Neural cell (in vitro differentiated cells): ENCODE results near the gene LMOD3. TPM values are rescaled to one million over a fixed set of nuclear protein-coding genes. Genes with fewer than 3 reads are reported as not detected.

Experiments
- H2AFZ ChIP-seq: fragments of 200-600, 300-800 bp; sonication (generic), shearing (Covaris generic); 2 replicates; pipeline ENCODE4 v1.6.0; 2014; ENCODE audit warnings: low read depth, mild to moderate bottlenecking, antibody characterized with exemption, low read length, moderate library complexity
- H3F3A ChIP-seq: fragments of 200-600 bp; shearing (Covaris generic); 2 replicates; pipeline ENCODE4 v1.6.1; 2016; ENCODE audit warnings: mild to moderate bottlenecking, moderate library complexity, mixed read lengths, antibody characterized with exemption, low read length; ENCODE audit not compliant: insufficient read depth, poor library complexity, severe bottlenecking
- H3K27ac ChIP-seq: fragments of 200-600, 300-800 bp; sonication (generic), shearing (Covaris generic); 2 replicates; pipeline ENCODE4 v1.5.1; 2014; ENCODE audit warnings: mild to moderate bottlenecking, low read length, moderate library complexity
- H3K27me3 ChIP-seq: fragments of 300-800, 200-600 bp; sonication (generic), shearing (Covaris generic); 2 replicates; pipeline ENCODE4 v1.6.0; 2014; ENCODE audit warnings: mild to moderate bottlenecking, low read depth, low read length, moderate library complexity; ENCODE audit not compliant: insufficient read depth
- H3K36me3 ChIP-seq: fragments of 300-800, 200-600 bp; sonication (generic), shearing (Covaris generic); 2 replicates; pipeline ENCODE4 v1.5.1; 2014; ENCODE audit warnings: mild to moderate bottlenecking, antibody characterized with exemption, low read length, moderate library complexity; ENCODE audit not compliant: insufficient read depth
- H3K4me2 ChIP-seq: fragments of 300-800, 200-600 bp; sonication (generic), shearing (Covaris generic); 2 replicates; pipeline ENCODE4 v1.6.0; 2014; ENCODE audit warnings: mild to moderate bottlenecking, low read length
- H3K4me3 ChIP-seq: fragments of 300-800, 200-600 bp; sonication (generic), shearing (Covaris generic); 2 replicates; pipeline ENCODE4 v1.5.1; 2014; ENCODE audit warnings: mild to moderate bottlenecking, low read length, moderate library complexity
- H3K79me2 ChIP-seq: fragments of 200-600 bp; shearing (Covaris generic); replicated peaks from 2 replicates; pipeline ENCODE4 v1.6.0; 2014; ENCODE audit warnings: mild to moderate bottlenecking, low read length, moderate library complexity; ENCODE audit not compliant: insufficient read depth
- H3K9ac ChIP-seq: fragments of 300-800, 200-600 bp; sonication (generic), shearing (Covaris generic); 2 replicates; pipeline ENCODE4 v1.6.1; 2016; ENCODE audit warnings: mild to moderate bottlenecking, low read length, mixed read lengths
- H3K9me2 ChIP-seq: fragments of 200-600 bp; shearing (Covaris generic); 2 replicates; pipeline ENCODE4 v1.6.1; 2016; ENCODE audit warnings: mild to moderate bottlenecking, low read length, mixed read lengths; ENCODE audit not compliant: insufficient read depth
- H3K9me3 ChIP-seq: fragments of 200-600, 300-800 bp; sonication (generic), shearing (Covaris generic); 2 replicates; pipeline ENCODE4 v1.6.1; 2016; ENCODE audit warnings: mild to moderate bottlenecking, mixed run types, low read length, moderate library complexity, mixed read lengths
- H4K20me1 ChIP-seq: fragments of 200-600 bp; shearing (Covaris generic); 2 replicates; pipeline ENCODE4 v1.6.1; 2016; ENCODE audit warnings: mild to moderate bottlenecking, mixed run types; ENCODE audit not compliant: insufficient read depth
- EP300 ChIP-seq: fragments of 450-650 bp; conservative IDR thresholded peaks from 2 replicates; pipeline ENCODE4 v1.6.1; 2014; ENCODE audit warnings: antibody characterized with exemption, mild to moderate bottlenecking, moderate library complexity; ENCODE audit not compliant: poor library complexity, severe bottlenecking
- EZH2 ChIP-seq: fragments of 200-600, 300-800 bp; shearing (Covaris generic), sonication (generic); IDR thresholded peaks from 2 replicates; pipeline ENCODE4 v1.6.1; 2014; ENCODE audit warnings: antibody characterized with exemption, low read length, borderline replicate concordance, mild to moderate bottlenecking; ENCODE audit not compliant: insufficient read depth, poor library complexity, severe bottlenecking
- MXI1 ChIP-seq: fragments of 450-650 bp; conservative IDR thresholded peaks from 2 replicates; pipeline ENCODE4 v1.6.1; 2014; ENCODE audit warnings: antibody characterized with exemption, mild to moderate bottlenecking; ENCODE audit not compliant: poor library complexity, severe bottlenecking
- POLR2AphosphoS5 ChIP-seq: IDR thresholded peaks from 2 replicates; pipeline ENCODE4 v1.6.1; 2012
- RAD21 ChIP-seq: fragments of 450-650 bp; conservative IDR thresholded peaks from 2 replicates; pipeline ENCODE4 v1.6.1; 2014; ENCODE audit warnings: antibody characterized with exemption, mild to moderate bottlenecking, moderate library complexity
- SMC3 ChIP-seq: fragments of 450-650 bp; conservative IDR thresholded peaks from 2 replicates; pipeline ENCODE4 v1.6.1; 2014; ENCODE audit warnings: antibody characterized with exemption, mild to moderate bottlenecking, moderate library complexity; ENCODE audit not compliant: poor library complexity
- TAF1 ChIP-seq: IDR thresholded peaks from 2 replicates; pipeline ENCODE4 v1.6.1; 2012; ENCODE audit warnings: low read depth
- polyA plus RNA-seq: library from polyadenylated mRNA; depleted of rRNA; stranded (reverse); fragments of >200 nt; gene quantifications from 2 replicates; pipeline ENCODE4 v1.2.3, GENCODE V29; 2014
- TF ChIP-seq, protein P1 (sequence below): fragments of 450-650 bp; IDR thresholded peaks from 2 replicates; pipeline ENCODE4 v1.5.1; 2014; ENCODE audit warnings: antibody characterized with exemption, mild to moderate bottlenecking, moderate library complexity; ENCODE audit not compliant: poor library complexity, severe bottlenecking
- TF ChIP-seq, protein P2 (sequence below): IDR thresholded peaks from 2 replicates; pipeline ENCODE4 v1.6.1; 2012; ENCODE audit warnings: borderline replicate concordance

The LMOD3 gene
- polyA plus RNA-seq, 1 donor from 2014 or later: not detected

DNA sequence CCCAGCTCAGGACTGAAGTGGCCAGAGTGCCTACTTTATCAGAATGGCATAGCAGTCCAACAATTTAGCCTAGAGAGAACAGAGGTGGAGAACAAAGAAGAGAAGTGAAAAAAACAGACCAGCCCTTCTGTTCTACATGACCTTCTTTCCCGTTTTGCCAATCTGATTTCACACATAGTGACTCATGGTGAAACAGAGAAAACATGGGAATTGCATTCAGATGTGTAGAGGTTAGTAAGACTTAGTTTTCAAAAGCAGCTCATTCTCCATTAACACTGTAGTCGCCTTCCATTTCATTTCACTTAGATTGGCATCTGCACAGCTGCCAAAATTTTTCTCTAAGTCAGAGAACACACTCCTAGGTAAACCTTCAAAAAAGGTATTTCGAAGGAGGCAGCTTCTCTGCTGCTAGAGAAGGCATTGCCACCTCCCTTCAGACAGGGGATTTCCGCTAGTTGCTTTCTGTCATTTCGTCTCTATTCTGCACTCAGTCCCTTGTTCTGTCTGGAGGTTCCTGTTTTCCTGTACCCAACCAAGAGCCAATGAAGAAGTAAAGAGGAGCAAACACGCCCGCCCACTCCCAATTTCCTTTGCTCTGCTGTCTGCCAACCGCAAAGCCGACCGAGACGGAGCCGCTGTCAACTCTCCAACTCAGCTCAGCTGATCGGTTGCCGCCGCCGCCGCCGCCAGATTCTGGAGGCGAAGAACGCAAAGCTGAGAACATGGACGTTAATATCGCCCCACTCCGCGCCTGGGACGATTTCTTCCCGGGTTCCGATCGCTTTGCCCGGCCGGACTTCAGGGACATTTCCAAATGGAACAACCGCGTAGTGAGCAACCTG is 37.8 kb downstream of the LMOD3 start, which contains the start of gene ARL6IP5:
Gene ARL6IP5 (plus strand): TSS at position 612 of the 842 bp plus-strand sequence. CDS start 111 bp downstream, at position 723.
- H3K79me2 ChIP-seq: peaks cover 44% of the 10 kb centered on the region
- H3K9me3 ChIP-seq: no peaks in the 10 kb centered on the region
- no peaks in the 10 kb centered on the region for H3K36me3 ChIP-seq
- no peaks in the 10 kb centered on the region for H3F3A ChIP-seq
- H3K4me2 ChIP-seq: peak within 1 kb of the TSS; percentile 74
- TF ChIP-seq POLR2AphosphoS5: peak; percentile 84
- peak; percentile 15 for TF ChIP-seq RAD21
- TF ChIP-seq EP300: peak; percentile 37
- TF ChIP-seq MXI1: peak; percentile 58
- TF ChIP-seq TAF1: no peak
- TF ChIP-seq, protein P1, sequence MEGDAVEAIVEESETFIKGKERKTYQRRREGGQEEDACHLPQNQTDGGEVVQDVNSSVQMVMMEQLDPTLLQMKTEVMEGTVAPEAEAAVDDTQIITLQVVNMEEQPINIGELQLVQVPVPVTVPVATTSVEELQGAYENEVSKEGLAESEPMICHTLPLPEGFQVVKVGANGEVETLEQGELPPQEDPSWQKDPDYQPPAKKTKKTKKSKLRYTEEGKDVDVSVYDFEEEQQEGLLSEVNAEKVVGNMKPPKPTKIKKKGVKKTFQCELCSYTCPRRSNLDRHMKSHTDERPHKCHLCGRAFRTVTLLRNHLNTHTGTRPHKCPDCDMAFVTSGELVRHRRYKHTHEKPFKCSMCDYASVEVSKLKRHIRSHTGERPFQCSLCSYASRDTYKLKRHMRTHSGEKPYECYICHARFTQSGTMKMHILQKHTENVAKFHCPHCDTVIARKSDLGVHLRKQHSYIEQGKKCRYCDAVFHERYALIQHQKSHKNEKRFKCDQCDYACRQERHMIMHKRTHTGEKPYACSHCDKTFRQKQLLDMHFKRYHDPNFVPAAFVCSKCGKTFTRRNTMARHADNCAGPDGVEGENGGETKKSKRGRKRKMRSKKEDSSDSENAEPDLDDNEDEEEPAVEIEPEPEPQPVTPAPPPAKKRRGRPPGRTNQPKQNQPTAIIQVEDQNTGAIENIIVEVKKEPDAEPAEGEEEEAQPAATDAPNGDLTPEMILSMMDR: no peak
- H3K27ac ChIP-seq: peak within 1 kb of the TSS; percentile 76
- no peaks in the 10 kb centered on the region for H3K27me3 ChIP-seq
- peak within 1 kb of the TSS; percentile 89 for H3K4me3 ChIP-seq
- peak within 1 kb of the TSS; percentile 73 for H2AFZ ChIP-seq
- H3K9ac ChIP-seq: peak within 1 kb of the TSS; percentile 84
- H4K20me1 ChIP-seq: no peaks in the 10 kb centered on the region
- H3K9me2 ChIP-seq: no peaks in the 10 kb centered on the region

DNA sequence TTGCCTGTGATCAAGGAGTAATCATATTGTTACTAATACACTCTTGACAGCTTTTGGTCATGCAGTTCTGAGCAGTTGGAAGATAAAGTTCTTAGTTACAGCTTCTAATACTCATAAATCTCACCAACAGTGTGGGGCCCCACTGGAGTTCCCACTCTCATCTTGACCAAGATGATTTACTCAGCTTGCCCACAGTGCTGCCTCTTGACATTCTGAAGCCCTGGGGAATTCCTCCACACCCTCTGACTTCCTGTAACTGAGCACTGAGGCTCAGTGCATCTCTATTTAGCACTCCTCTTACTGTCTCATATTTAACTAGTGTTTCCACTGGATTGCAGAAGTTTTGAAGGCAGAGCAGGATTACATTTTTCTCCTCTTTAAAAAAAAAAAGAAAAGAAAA is 39.6 kb downstream of the LMOD3 start:
- Histone ChIP-seq H3K27me3 (no peaks in the 10 kb centered on the region), H3K79me2 (peaks cover 46% of the 10 kb centered on the region), H3F3A (no peaks in the 10 kb centered on the region), H3K9me2 (no peaks in the 10 kb centered on the region), H2AFZ (no peak overlapping the region), H3K9me3 (no peaks in the 10 kb centered on the region), H4K20me1 (no peaks in the 10 kb centered on the region), H3K4me3 (no peak overlapping the region), H3K27ac (no peak overlapping the region), H3K9ac (no peak overlapping the region), H3K4me2 (no peak overlapping the region), H3K36me3 (no peaks in the 10 kb centered on the region)
- TF ChIP-seq RAD21 (no peak), POLR2AphosphoS5 (no peak), SMC3 (no peak), EZH2 (no peak), EP300 (no peak), MXI1 (no peak), TAF1 (no peak)

DNA sequence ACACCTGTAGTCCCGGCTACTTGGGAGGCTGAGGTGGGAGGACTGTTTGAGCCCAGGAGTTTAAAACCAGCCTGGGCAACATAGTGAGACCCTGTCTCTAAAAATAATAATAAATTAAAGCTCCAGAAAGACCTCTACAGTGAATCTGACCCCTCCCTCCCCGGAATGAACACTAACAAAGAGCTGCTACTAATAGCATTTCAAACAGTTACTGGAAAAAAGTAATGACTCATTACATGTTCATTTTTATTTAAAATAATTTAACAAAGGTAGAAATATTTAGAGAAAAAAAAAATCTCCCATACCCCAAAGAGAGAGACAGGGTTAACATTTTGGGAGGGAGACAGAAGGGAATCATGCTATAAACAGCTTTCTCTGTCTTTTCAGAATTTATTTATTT is 40.0 kb downstream of the LMOD3 start:
- no peaks in the 10 kb centered on the region for H4K20me1 ChIP-seq
- no peaks in the 10 kb centered on the region for H3F3A ChIP-seq
- H3K27me3 ChIP-seq: no peaks in the 10 kb centered on the region
- no peak overlapping the region for H3K27ac ChIP-seq
- no peaks in the 10 kb centered on the region for H3K36me3 ChIP-seq
- H3K9ac ChIP-seq: no peak overlapping the region
- TF ChIP-seq MXI1 (no peak), EP300 (no peak), TAF1 (no peak), POLR2AphosphoS5 (no peak), RAD21 (no peak), SMC3 (no peak)
- TF ChIP-seq, protein P1: no peak
- TF ChIP-seq, protein P2, sequence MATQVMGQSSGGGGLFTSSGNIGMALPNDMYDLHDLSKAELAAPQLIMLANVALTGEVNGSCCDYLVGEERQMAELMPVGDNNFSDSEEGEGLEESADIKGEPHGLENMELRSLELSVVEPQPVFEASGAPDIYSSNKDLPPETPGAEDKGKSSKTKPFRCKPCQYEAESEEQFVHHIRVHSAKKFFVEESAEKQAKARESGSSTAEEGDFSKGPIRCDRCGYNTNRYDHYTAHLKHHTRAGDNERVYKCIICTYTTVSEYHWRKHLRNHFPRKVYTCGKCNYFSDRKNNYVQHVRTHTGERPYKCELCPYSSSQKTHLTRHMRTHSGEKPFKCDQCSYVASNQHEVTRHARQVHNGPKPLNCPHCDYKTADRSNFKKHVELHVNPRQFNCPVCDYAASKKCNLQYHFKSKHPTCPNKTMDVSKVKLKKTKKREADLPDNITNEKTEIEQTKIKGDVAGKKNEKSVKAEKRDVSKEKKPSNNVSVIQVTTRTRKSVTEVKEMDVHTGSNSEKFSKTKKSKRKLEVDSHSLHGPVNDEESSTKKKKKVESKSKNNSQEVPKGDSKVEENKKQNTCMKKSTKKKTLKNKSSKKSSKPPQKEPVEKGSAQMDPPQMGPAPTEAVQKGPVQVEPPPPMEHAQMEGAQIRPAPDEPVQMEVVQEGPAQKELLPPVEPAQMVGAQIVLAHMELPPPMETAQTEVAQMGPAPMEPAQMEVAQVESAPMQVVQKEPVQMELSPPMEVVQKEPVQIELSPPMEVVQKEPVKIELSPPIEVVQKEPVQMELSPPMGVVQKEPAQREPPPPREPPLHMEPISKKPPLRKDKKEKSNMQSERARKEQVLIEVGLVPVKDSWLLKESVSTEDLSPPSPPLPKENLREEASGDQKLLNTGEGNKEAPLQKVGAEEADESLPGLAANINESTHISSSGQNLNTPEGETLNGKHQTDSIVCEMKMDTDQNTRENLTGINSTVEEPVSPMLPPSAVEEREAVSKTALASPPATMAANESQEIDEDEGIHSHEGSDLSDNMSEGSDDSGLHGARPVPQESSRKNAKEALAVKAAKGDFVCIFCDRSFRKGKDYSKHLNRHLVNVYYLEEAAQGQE: no peak
- H3K9me3 ChIP-seq: no peaks in the 10 kb centered on the region
- peaks cover 47% of the 10 kb centered on the region for H3K79me2 ChIP-seq
- no peak overlapping the region for H3K4me3 ChIP-seq
- no peak overlapping the region for H2AFZ ChIP-seq
- H3K4me2 ChIP-seq: no peak overlapping the region
- H3K9me2 ChIP-seq: no peaks in the 10 kb centered on the region
